Measurements from ENCODE around the gene ACSM4. TPM values are rescaled to one million over a fixed set of nuclear protein-coding genes. Genes with fewer than 3 reads are reported as not detected.

Gene ACSM4
- polyA plus RNA-seq, 2 of the 4 experiments (the other 2 are of a cell fraction): not detected

GRCh38 chr12:7352661-7353060 lies 48.8 kb downstream of the ACSM4 start:
- Histone ChIP-seq H3K27ac (no peak overlapping the region), H3K4me2 (no peak overlapping the region), H3K4me3 (no peak overlapping the region), H3K4me1 (no peaks in the 10 kb centered on the region), H3K9me3 (no peaks in the 10 kb centered on the region)
- FAIRE-seq (no peak), DNase-seq (ENCODE audit: low read depth in 1 of 2, low spot score in 1 of 2) (no peak), ATAC-seq (no peak)
- CTCF ChIA-PET: no interaction called here
- POLR2A ChIA-PET: no interaction called here
- TF ChIP-seq ZNF302 (CRISPR knock-in tag; IDR thresholded peaks at IDR 0.05) (no peak), NFE2L2 (conservative IDR thresholded peaks at IDR 0.05; ENCODE audit: low read length) (no peak), CBX8 (IDR thresholded peaks at IDR 0.05) (no peak)

GRCh38 chr12:7354529-7354928 lies 50.7 kb downstream of the ACSM4 start:
- POLR2A ChIA-PET: no interaction called here
- DNase-seq (ENCODE audit: low read depth in 1 of 2, low spot score in 1 of 2) (no peak), FAIRE-seq (no peak)

GRCh38 chr12:7361265-7361664 lies 57.4 kb downstream of the ACSM4 start:
- no peak overlapping the region for H3K27ac ChIP-seq
- TF ChIP-seq FOXS1 (CRISPR knock-in tag; IDR thresholded peaks at IDR 0.05) (no peak), HMGXB4 (CRISPR knock-in tag; IDR thresholded peaks at IDR 0.05; ENCODE audit: borderline replicate concordance) (no peak)
- no peak overlapping the region for H3K4me2 ChIP-seq
- no peak overlapping the region for H3K4me3 ChIP-seq
- DNase-seq (ENCODE audit: low read depth in 1 of 2, low spot score in 1 of 2) (no peak), ATAC-seq (no peak), FAIRE-seq (no peak)
- ChIA-PET CTCF (no interaction called here), POLR2A (no interaction called here)
- no peaks in the 10 kb centered on the region for H3K4me1 ChIP-seq
- WGBS (ENCODE audit: missing lambda C conversion rate): 66% methylated on average over 1 of the region's 1 CpG
- no peaks in the 10 kb centered on the region for H3K9me3 ChIP-seq

More at GRCh38 chr12:7354529-7354928, 50.7 kb downstream of the ACSM4 start:
- Histone ChIP-seq H3K4me3 (no peak overlapping the region), H3K27ac (no peak overlapping the region), H3K9me3 (no peaks in the 10 kb centered on the region), H3K4me1 (no peaks in the 10 kb centered on the region), H3K4me2 (no peak overlapping the region)
- no peak for ATAC-seq
- 38% methylated on average over 4 of the region's 4 CpGs for WGBS (ENCODE audit: missing lambda C conversion rate)
- CTCF ChIA-PET: no interaction called here
- TF ChIP-seq EHF (CRISPR knock-in tag; IDR thresholded peaks at IDR 0.05): no peak
- TF ChIP-seq PBX3 (IDR thresholded peaks at IDR 0.05): no peak
- no peak for TF ChIP-seq REST (IDR thresholded peaks at IDR 0.05)
- no peak for TF ChIP-seq GATA3 (IDR thresholded peaks at IDR 0.05; ENCODE audit: borderline replicate concordance)
- no peak for TF ChIP-seq MAFK (IDR thresholded peaks at IDR 0.05; ENCODE audit: partially characterized antibody)
- no peak for TF ChIP-seq RNF2 (IDR thresholded peaks at IDR 0.05; ENCODE audit: borderline replicate concordance, low read depth)
- no peak for TF ChIP-seq NR3C1 (IDR thresholded peaks at IDR 0.05)
- no peak for TF ChIP-seq FOSL2 (IDR thresholded peaks at IDR 0.05)
- no peak for TF ChIP-seq FOSL2 (CRISPR knock-in tag; IDR thresholded peaks at IDR 0.05)
- no peak for TF ChIP-seq PHF8 (IDR thresholded peaks at IDR 0.05; ENCODE audit: borderline replicate concordance, low read depth)
- TF ChIP-seq KDM1A (IDR thresholded peaks at IDR 0.05; ENCODE audit: low read depth): no peak
- TF ChIP-seq ESRRA (IDR thresholded peaks at IDR 0.05; ENCODE audit: borderline replicate concordance, low read length): no peak
- TF ChIP-seq POLR2AphosphoS2 (conservative IDR thresholded peaks at IDR 0.05; ENCODE audit: low read length): no peak

Measured in A549 (cell line).